Activated CD4-positive, alpha-beta T cell treated with anti-CD3 and anti-CD28 coated beads, Interleukin-2, amount 50 U/mL, for 24 hours (primary cell): ENCODE results near the gene NUTM2A.
"Not testable (repeated sequence)": the region's sequence is repeated elsewhere in the genome, so short reads cannot be mapped to it uniquely, and the experiment has no call there.

ENCODE experiments used
- DNase-seq, 2 donors: peaks; one replicate each; pipeline ENCODE4 v3.0.0-alpha.2; 2020; ENCODE audit warnings: low read depth in 1 of 2, low spot score in 1 of 2

The NUTM2A gene

GRCh38 chr10:87225148-87225547 is at the start of gene NUTM2A:
Gene NUTM2A (plus strand): TSS chr10:87225448. CDS start chr10:87225831, 383 bp downstream.
- not testable (repeated sequence) for DNase-seq

- DNase-seq, result not testable (repeated sequence)
Observed at GRCh38 chr10:87177587-87177986, 47.7 kb upstream of the NUTM2A start.

DNA sequence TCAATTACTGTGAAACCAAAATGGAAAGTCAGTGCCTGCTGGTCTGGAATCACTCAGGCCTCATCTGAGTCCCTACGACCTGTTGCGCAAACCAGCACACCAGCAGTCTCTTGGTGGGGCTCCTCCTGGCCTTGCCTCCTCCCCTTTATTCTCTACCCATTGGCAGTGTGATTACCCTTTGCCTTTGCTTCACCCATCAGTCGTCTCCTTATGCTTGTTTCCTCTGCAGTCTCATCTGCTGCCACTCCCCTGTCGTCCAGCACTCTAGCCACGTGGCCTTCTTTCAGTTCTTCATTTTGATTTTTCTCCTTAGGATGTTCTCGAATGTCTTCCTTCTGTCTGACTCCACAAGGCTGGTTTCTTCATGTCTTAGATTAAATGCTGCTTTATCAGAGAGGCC is 40.8 kb upstream of the NUTM2A start:
- not testable (repeated sequence) for DNase-seq

- DNase-seq, result not testable (repeated sequence)
Observed at GRCh38 chr10:87186016-87186415, 39.2 kb upstream of the NUTM2A start.

DNA sequence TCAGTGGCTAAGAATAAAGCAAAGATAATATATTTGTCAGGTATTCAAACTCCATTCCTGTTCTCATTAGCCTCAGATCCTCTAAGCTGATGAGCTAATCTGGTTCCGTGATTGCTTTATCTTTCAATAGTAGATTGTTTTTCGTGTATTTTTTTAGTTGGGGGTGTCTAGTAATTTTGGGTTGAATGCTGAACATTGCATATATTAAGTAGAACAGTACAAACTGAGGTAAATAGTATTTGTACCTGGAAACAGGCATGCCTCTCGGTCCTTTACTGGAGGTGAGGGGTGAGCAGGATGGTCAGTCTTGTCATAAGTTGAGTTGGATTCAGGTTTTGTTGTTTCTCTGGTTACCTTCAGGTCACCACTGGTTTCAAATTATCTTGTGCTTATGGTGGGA is 37.7 kb upstream of the NUTM2A start:
- not testable (repeated sequence) for DNase-seq

DNA sequence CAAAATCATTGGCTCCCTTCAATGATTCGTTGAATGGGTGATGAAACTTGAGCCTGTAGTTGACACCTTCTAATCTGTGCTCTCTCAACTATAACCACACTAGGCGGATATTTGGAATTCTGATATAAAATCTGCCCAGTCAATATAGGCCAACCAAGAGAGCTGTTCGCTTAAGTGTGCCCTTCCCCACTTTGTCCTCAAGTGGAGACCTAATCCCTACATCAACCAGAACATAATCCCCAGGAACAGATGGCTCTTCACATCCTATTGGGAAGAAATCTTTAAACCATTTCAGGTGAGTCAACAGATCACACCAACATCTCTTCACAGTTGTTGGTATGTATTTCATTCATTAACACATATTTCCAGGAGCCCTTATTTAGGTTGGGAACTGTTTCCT is 33.4 kb upstream of the NUTM2A start:
- DNase-seq, result not testable (repeated sequence)

GRCh38 chr10:87200924-87201323 is 24.3 kb upstream of the NUTM2A start:
- peak in 1 of 2 donors; percentile 19 for DNase-seq

DNA sequence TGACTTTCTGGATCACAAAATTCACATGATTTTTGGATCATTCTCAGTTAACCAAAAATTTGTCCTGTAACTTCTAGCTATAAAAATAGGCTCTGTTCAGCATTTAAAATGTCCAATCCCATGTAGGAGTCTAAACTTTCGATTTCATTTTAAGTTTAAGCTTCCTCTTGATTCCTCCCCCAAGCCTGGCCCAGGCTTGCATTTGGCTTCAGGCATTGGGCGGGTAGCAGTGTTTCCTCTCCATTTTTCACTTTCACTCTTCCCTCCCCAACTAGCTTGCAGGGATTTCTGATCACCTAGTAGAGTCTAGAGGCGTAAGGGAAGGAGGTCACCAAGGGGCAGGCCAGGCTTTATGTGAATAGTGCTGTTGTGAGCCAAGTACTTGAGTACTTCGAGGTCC is 20.4 kb upstream of the NUTM2A start:
- not testable (repeated sequence) for DNase-seq

- DNase-seq, result not testable (repeated sequence)
Observed at GRCh38 chr10:87206922-87207321, 18.3 kb upstream of the NUTM2A start.

DNA sequence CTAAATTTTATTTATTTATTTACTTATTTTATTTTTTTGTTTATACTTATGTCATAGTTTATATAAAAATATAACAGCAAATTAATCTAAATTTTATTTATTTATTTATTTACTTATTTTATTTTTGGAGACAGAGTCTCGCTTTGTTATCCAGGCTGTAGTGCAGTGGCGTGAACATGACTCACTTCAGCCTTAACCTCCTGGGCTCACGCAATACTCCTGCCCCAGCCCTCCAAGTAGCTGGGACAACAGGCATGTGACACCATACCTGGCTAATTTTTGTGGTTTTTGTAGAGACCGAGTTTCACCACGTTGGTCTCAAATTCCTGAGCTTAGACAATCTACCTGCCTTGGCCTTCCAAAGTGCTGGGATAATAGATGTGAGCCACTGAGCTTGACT is 14.9 kb upstream of the NUTM2A start:
- DNase-seq, result not testable (repeated sequence)

GRCh38 chr10:87211848-87212247 is 13.4 kb upstream of the NUTM2A start:
- not testable (repeated sequence) for DNase-seq

DNA sequence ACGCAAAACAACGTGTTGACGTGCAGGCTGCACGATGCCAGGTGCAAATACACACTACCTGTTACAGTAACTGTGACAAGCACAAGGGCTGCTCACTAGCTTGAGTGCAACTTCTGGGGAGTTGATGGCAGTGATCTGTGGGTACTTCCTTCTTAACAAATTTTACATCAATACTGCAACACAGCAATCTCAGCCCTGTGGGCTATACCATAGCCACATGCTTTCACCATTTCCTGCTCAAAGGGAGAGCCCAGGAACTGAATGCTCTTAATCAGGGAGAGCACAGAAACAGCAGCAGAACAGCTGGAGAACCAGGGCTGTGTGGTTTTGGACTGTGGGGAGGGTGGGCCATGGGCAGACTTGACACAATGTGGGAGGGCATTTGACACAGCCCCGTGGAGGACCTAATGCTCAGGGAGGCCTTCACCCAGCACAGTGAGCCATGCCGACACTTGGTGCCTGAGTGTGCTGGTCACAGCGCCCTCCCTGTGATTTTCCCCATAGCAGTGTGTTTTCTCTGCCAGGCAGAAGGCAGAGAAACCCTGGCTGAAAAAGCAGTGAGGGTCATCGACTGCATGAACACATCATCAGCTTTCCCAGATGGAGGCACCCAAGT is 12.0 kb upstream of the NUTM2A start:
- DNase-seq, result not testable (repeated sequence)

GRCh38 chr10:87213806-87214205 is 11.4 kb upstream of the NUTM2A start:
- DNase-seq, result not testable (repeated sequence)

DNA sequence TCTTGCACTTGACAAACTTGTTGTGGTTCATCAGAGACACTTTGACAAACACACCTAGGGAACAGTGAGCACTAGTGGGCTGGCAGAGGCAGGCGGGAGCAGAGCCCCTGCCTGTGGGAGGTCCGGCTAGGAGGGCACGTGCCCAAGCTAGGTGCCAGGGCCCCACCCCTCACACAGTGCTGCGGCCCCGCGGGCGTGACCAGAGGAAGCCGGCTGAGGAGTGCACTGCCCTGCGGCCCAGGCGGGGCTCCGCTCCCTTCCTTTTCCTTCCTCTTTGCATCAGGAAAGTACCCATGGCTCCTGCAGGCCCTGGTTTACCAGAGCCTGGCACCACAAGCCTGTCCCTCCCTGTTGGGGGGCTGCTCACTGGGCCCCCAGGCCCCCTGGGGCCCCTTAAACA is 9.1 kb upstream of the NUTM2A start:
- not testable (repeated sequence) for DNase-seq

DNA sequence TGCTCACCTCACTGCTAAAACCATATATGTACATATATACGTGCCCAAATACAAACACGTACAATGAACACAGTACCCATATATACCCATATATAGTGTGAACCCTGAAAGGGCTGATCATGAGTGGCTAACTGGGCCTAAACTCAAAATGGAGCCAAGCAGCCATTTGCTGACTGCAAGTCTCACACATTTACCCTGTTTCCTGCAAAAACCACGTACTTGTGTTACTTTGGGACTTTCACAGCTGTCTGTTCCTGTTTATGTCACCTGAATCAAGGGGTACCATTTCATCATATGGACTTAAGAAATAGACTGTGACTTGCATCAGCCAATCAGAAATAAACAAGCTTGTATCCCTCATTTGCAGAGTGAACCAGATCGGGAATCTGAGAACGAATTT is 5.9 kb upstream of the NUTM2A start:
- DNase-seq, result not testable (repeated sequence)

DNA sequence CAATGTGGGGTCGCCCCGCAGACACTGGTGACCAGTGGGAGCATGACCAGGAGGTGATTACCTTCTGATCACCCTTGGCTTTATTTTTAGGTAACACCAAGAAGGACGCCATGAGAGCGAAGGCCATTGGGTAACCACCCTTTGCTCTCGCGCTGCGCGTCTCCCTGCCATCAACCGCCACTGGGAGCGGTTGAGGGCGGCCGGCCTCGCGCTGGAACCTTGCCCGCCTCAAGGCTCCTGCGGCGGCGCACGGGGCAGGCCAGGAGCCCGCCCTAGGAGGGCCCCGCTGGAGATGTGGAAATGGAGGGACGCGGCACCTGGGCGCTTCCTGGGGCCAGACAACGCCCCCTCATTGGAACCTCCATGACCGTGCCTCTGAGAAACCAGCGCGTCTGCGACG is 2.5 kb upstream of the NUTM2A start:
- not testable (repeated sequence) for DNase-seq

DNA sequence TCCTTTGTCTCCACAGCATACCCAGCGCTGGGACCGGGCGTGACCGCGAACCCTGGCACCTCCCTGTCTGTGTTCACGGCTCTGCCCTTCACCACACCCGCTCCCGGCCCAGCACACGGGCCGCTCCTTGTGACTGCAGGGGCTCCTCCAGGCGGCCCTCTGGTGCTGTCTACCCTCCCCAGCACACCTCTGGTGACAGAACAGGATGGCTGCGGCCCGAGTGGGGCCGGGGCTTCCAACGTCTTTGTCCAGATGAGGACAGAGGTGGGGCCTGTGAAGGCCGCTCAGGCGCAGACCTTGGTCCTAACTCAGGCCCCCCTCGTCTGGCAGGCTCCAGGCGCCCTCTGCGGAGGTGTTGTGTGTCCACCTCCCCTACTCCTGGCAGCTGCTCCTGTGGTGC is 3.0 kb downstream of the NUTM2A start:
- not testable (repeated sequence) for DNase-seq

DNA sequence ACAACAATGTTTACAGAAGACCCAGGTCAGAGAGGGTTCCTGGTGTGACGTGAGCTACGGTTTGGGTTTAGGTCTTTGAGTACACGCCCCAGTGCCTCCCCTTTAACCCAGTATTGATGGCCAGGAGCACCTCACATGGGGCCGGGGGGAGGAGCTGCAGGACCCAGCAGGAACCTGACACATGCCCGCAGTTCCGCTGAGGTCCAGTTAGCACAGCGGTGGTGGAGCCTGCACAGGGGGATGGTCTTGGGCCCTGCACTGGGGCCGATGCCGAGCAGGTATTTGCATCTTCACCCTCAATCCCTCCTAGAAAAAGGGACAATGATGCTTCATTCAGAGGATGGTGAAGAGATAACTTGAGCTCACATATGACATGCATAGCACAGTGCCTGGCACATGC is 4.0 kb downstream of the NUTM2A start:
- DNase-seq, result not testable (repeated sequence)

DNA sequence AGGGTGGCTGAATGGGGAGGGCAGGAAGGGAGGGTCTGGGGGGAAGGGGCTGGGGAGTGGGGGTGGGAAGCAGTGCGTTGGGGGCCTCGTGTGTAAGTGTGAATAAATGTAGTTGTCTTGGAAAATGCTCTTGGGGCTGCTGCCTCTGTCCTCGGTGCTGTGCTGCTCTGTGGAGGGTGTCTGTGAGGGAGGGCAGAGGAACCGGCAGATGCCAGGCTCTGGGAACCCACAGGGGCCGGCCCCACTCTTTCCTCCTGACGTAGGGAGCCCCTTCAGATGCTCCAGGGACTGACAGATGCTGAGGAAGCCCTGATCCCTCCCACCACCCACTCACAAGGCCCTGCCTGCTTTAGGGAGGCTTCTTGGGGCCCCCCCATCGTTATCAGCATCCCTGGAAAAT is 9.6 kb downstream of the NUTM2A start:
- DNase-seq, result not testable (repeated sequence)

GRCh38 chr10:87237244-87237643 is 12.0 kb downstream of the NUTM2A start:
- not testable (repeated sequence) for DNase-seq

- not testable (repeated sequence) for DNase-seq
Observed at GRCh38 chr10:87239346-87239808, 14.1 kb downstream of the NUTM2A start.

GRCh38 chr10:87242192-87242591 is 16.9 kb downstream of the NUTM2A start:
- DNase-seq, result not testable (repeated sequence)

- DNase-seq, result not testable (repeated sequence)
Observed at GRCh38 chr10:87247335-87247734, 22.1 kb downstream of the NUTM2A start.
